22Rv1 (cell line): Measurements from ENCODE around the gene CCL19.

ENCODE experiments used
- H3K27ac ChIP-seq: fragments of 450-650 bp; 2 replicates; pipeline ENCODE4 v1.5.1; 2017
- CTCF ChIP-seq: fragments of 450-650 bp; IDR thresholded peaks from 2 replicates; pipeline ENCODE4 v1.5.1; 2017; ENCODE audit warnings: mild to moderate bottlenecking
- ZFX ChIP-seq: fragments of 450-650 bp; IDR thresholded peaks from 2 replicates; pipeline ENCODE4 v1.6.1; 2017; ENCODE audit warnings: antibody characterized with exemption, borderline replicate concordance

Gene CCL19

GRCh38 chr9:34651876-34652601, 39.0 kb downstream of the CCL19 start, which contains the start of gene IL11RA:
Gene IL11RA, plus strand, starts transcription at chr9:34652185. Its CDS starts 3,033 bp downstream, at chr9:34655218.
- no peak for TF ChIP-seq ZFX
- peak; percentile 52 for TF ChIP-seq CTCF
- H3K27ac ChIP-seq, result peak within 1 kb of the TSS; percentile 90

GRCh38 chr9:34651321-34651720, 39.8 kb downstream of the CCL19 start:
- TF ChIP-seq ZFX (no peak), CTCF (no peak)

GRCh38 chr9:34650816-34651215, 40.3 kb downstream of the CCL19 start:
- peak overlapping the region; percentile 90 for H3K27ac ChIP-seq
- no peak for TF ChIP-seq ZFX
- TF ChIP-seq CTCF, result no peak

More at GRCh38 chr9:34651321-34651720, 39.8 kb downstream of the CCL19 start:
- peak overlapping the region; percentile 90 for H3K27ac ChIP-seq

GRCh38 chr9:34648673-34649072, 42.4 kb downstream of the CCL19 start:
- no peak overlapping the region for H3K27ac ChIP-seq
- no peak for TF ChIP-seq CTCF
- TF ChIP-seq ZFX, result no peak

GRCh38 chr9:34647651-34648050, 43.4 kb downstream of the CCL19 start:
- TF ChIP-seq ZFX, result no peak
- peak overlapping the region; percentile 97 for H3K27ac ChIP-seq

GRCh38 chr9:34647084-34647403, 44.0 kb downstream of the CCL19 start:
- H3K27ac ChIP-seq, result peak overlapping the region; percentile 97

GRCh38 chr9:34646211-34647083, 44.6 kb downstream of the CCL19 start, which contains the start of gene GALT:
Gene GALT, plus strand, starts transcription at chr9:34646675. Its CDS starts 30 bp downstream, at chr9:34646705.
- TF ChIP-seq CTCF (peak; percentile 95), ZFX (no peak)
- peak within 1 kb of the TSS; percentile 97 for H3K27ac ChIP-seq

More at GRCh38 chr9:34647084-34647403, 44.0 kb downstream of the CCL19 start:
- TF ChIP-seq CTCF (peak; percentile 61), ZFX (no peak)
